Activated CD4-positive, alpha-beta T cell treated with anti-CD3 and anti-CD28 coated beads, Interleukin-2, amount 50 U/mL, for 4 hours (primary cell): ENCODE results near the gene AHRR.
"Not testable (repeated sequence)": the region's sequence is repeated elsewhere in the genome, so short reads cannot be mapped to it uniquely, and the experiment has no call there.

Source experiments
- DNase-seq, 2 experiments: peaks; one replicate each; pipeline ENCODE4 v3.0.0-alpha.2; 2020

Gene AHRR

DNA sequence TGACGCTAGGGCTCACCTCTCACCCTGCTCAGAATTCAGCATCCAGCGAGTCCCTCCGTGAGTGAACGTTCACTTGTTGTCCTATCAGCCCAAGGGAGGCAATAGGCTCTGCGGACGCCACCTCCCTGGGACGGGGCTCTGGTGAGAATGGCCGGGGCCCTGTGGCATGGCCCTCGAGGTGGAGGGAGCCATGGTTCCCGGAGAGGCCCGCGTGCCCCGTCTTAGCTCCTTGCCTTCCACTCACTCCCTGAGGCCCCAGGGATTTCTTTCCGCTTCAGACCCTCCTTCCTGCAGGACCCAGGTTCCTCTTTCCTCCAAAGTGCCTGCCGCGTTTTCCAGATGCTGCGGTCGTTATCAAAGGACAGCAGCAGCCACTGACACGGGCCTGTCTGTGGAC is 142.9 kb downstream of the AHRR start:
- no peak for DNase-seq

DNA sequence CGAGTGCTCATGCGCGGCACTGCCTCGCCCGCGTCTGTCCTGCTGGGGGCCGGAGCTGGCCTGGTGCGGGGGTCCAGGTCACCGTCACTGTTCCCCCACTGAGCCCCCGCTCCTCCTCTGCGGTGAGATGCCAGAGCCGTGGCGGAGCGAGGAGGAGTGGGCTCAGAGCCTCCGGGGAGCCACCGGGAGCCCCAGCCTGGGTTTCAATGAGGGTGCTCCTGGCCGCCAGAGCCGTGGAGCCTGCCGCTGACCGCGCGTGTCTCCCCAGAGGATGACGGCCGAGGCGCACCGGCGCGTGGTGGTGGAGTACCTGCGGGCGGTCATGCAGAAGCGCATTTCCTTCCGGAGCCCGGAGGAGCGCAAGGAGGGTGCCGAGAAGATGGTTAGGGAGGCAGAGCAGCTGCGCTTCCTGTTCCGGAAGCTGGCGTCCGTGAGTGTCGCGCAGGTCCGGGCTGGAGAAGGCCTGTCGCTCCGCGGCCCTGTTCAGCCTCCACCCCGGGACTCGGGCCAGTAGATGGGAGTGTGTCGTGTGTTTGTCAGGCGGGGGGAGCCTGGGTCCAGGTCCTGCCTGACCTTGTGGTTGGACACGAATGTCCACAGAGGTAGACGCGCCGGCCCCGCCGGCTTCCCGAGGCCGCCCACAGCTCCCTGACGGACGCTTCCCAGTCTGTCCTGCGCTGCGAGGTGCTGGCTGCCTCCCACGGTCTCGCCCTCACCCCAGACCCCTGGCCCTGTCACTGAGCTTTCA is 143.5 kb downstream of the AHRR start:
- no peak for DNase-seq

DNA sequence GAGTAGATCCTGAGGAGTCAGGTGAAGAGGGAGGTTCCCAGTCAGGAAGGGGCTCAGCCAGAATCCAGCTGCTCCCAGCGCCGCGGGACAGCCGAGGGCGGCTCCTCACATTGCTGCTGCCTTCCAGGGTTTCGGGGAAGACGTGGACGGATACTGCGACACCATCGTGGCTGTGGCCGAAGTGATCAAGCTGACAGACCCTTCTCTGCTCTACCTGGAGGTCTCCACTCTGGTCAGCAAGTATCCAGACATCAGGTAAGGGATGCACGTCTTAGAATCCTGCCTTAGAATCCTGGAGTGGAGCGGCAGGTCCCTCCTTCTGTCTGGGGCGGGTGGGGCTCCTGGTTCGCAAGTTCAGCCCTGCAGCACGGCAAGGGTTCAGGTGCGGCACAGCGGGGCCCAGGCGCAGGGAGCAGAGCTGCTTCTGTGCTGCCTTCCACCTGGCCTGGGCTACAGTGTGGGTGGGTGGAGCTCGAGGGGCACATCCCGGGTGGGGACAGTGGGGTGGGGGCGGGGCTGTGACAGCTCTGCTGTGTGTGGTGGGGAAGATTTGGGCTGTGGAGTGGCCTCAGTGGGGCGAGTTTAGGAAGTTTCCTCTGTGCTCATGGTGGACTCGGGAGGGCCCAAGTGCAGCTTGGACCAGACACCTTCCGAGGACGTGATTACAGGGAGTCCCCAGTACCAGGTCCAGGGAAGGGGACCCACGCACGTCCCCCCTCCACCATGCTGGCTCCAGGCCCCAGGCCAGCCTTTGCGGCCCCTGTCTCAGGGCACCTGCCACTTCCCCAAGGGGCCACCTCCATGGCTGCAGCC is 144.3 kb downstream of the AHRR start:
- DNase-seq: no peak

DNA sequence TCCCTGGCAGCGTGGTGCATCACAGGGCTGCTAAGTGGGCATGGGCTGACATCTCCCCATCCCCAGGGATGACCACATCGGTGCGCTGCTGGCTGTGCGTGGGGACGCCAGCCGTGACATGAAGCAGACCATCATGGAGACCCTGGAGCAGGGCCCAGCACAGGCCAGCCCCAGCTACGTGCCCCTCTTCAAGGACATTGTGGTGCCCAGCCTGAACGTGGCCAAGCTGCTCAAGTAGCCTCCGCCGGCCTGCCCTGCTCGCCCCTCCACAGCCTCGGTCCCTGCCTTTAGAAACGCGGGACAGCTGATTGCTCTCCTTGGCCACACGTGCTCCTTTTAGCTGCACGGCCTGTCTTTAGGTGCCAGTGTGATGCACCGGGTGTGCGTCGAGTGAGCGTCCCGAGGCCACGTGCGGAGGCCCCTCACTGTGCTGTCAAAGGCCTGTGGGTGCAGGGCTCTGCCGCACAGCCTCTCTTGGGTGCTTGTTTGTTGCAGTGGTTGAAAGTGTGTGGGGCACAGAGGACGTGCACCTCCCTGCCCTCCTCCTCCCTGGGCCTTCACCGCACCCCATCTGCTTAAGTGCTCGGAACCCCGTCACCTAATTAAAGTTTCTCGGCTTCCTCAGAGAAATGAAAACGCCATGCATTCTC is 145.3 kb downstream of the AHRR start:
- no peak for DNase-seq

DNA sequence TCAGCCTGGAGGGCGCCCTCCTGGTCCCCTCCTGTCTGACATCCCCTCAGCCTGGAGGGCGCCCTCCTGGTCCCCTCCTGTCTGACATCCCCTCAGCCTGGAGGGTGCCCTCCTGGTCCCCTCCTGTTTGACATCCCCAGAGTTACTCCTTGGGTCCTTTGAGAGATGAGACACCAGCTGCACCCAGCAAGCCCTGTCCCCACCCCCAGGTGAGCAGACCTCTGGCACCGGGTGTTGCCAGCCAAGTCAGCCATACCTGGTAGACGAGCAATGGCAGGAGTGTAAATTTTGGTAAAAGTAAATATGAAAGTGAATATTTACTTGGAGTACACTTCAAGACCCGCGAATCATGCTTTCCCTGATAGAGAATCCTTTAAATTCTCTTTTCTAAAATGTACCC is 146.9 kb downstream of the AHRR start:
- no peak for DNase-seq

DNA sequence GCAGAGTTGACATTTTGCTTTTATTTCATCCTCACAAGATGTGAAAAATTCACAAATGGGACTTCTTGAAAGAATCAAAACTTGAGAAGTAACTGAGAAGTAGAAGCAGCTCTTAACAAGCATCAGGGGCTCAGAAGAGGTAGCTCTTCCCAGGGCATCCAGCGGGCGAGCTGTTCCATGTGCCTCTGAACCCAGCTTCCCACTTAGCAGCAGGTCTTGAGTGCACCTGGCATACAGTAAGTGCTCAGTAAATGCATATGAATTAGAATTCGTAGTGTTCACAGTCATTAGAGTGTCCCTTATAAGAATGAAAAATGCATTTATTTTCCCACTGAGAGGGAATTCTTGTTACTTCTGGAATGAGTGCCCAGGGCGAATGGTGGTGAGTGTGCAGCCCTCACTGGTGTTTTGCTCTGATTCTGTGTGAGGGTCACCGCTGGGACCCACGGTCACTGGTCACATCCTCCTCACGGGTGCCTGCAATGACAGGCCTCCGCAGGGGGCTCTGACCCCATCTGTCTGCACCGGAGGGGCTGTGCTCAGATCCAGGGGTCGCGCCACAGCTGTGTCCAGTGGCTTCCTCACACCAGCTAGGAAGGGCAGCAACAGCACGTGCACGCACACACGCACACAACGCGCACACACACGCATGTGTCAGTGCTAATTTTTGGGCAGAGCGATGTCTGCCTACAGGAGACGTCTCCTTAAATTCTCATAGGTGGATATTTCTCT is 148.4 kb downstream of the AHRR start:
- no peak for DNase-seq

DNA sequence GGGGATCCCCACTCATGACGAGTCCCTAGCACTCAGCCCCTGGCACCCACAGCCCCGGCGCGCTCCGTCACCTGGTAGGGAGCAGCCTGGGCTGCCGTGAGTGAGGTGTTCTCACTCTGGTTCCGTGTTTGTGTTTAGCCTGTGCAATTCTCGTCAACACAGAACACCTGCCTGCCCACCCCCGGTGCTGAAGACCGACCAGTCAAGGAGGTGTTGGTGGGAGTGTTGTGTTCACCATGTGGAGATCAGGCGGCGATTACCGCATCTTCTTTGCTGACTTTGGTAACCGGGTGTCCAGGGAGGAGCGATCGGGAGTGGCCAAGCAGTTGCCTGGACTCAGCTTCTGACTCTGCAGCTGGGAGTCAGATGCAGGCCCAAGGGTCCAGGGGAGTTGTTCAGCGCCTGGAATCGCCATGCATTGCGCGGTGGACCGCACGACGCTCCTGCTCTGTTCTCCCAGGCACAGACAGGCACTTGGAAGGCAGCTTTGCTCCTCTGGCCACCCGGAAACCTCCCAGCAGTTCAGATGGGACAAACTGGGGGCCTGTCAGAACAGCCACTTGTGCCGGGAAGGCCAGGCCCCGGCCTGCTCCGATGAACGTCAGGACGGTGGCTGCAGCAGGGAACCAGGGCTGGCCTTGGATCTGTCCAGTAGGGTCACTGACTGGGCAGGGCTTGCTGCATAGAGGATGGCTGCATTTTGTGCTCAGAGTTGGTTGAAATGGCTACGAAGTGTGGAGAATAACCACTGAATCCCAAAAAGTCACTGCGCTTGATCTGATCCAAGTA is 149.6 kb downstream of the AHRR start:
- no peak for DNase-seq

DNA sequence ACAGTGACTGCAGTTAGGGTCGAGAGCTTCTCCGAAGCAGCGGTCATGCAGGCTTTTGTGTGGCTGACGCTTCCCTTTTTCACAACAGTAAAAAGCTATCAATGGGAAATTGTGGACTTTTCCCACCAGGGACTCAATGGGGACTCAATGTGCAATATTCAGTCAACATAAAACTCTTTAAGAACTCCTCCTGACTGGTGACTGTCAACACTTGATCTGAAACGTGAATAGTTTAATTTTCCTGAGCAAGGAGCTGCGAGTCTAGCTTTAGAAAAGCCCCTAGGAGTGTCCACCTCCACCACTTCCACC is 150.2 kb downstream of the AHRR start:
- DNase-seq: no peak

DNA sequence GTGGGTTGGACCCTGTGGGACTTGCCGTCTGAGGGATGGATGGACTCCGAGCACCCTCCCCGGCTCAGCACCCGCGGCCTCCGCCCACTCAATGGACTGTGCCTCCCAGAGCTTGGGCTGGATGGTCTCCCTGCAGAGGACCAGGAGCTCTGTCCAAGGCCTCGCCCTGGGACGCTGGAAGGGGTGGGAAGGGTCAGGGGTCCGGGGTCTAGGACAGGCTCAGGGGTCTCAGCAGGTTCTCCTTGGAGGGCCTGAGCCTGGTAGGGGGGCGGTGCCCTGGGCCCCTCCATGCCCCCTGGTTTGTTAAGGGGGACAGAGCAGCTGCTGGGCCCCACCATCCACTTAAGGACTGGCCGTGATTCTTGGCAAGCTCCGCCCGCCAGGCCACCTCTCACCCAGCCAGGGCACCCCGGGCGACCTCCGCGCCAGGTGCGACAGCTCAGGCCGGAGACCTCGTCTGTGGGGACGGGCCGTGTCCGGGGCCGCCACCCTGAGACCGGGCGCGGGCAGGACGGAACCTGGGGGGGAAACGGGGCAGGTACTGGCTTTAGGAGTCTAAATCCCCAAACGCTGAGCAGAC is 150.7 kb downstream of the AHRR start:
- no peak for DNase-seq

DNA sequence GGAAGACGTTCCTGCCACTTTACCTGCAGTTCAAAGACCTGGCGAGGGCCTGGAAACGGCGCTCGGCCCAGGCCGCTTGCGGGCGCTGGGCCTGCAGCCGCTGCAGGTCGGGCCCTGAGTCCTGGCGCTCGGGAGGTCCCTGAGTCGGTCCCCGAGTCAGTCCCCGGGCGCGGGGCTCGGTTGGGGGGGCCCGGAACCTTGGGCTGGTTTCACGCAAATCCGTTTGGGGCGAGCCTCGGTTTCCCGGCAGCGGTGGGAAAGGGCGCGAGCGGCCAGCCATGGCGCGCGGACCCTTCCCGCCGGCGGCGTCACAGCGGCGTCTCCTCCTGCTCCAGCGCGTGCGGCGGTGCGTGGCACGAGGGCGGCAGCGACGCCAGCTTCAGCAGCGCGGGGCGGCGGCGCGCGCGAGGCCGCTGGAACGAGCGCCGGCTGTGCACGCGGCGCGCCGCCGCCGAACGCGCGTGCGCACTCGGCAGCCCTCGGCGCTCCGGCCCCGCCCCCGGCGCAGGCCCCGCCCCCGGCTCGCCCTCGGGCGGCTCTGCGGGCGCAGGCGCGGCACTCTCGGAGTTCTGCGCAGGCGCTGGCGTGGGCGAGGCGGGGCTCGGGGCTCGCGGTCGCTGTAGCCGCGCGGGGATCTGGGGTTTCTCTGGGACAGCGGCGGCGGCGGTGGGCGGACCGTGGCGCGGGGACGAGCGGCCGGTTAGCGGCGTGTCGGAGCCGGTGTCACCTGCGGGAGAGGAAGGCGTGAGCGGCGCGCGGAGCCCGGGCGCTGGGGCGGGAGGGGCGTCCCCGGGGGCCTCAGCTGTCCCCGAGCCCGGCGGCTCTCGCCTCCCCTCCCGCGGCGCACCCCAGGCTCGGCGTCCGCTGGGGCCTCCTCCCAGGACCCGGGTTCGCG is 151.4 kb downstream of the AHRR start:
- peak; percentile 84 to 86 for DNase-seq

DNA sequence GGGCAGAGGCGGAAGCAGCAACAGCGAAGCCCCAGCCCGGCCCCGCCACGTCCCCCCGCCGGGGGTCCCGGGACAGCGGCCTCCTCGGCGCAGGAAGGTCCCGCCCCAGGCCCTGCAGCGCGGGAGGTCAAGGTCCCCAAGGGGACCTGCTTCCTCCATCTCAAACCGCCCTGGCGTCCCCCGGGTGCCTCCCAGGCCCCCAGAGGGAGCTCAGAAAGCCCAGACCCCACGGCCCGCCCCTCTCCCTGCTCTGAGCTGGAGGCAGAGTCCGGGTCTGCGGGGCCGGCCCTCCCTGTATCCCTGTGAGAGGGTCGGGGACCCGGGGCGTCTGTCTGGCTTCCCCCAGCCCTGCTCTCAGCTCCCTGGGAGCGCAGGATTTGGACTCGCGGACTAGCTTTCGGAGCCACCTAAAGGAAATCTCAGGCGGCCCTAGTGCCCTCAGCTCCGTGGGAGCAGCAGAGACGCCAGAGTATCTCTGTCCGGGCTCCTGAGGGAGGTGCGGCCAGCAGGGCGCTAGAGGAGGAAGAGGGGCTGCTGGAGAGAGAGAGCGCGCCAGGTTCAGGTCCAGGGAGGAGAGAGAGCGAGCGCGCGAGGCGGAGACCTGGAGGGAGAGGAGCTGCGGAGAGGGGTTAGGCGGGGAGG is 152.2 kb downstream of the AHRR start:
- no peak for DNase-seq

DNA sequence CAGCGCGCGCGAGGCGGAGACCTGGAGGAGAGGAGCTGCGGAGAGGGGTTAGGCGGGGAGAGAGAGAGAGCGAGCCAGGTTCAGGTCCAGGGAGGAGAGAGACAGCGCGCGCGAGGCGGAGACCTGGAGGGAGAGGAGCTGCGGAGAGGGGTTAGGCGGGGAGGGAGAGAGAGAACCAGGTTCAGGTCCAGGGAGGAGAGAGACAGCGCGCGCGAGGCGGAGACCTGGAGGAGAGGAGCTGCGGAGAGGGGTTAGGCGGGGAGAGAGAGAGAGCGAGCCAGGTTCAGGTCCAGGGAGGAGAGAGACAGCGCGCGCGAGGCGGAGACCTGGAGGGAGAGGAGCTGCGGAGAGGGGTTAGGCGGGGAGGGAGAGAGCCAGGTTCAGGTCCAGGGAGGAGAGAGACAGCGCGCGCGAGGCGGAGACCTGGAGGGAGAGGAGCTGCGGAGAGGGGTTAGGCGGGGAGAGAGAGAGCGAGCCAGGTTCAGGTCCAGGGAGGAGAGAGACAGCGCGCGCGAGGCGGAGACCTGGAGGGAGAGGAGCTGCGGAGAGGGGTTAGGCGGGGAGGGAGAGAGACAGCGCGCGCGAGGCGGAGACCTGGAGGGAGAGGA is 152.8 kb downstream of the AHRR start:
- DNase-seq: not testable (repeated sequence)

DNA sequence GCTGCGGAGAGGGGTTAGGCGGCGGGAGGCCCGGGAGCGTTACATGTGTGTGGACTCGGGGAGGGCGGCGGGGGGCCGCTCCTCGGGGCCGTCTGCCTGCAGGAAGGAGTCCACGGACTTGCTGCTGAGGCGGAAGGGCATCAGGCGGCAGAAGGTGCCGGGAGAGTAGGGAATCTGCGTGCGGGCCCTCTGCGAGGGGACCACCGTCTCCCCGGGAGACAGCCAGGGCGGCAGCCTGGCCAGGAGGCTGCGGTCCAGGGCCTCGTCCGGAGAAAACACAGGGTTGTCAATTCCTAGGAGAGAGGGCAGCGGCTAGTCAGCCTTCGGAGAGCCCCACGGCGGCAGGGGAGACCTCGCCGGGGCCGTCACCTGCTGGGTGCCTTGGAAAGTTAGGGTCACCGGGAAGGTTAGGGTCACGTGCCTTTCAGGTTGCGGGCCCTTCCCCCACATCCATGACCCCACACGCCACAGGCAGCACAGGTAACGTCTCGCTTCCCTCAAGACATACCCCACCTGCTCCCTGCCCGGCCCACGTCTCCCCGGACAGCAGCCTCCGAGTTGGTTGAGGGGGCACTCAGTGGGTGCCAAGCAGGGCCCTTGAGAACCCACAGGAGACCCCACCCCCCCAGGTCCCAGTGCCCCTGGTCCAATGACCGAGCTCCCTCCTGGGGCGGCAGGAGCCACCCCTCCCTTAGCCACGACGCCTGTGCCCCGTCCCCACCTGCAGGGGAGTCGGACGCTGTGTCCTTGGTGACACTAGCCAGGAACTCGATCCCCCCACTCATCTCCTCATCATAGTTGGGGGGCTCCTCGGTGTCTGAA is 153.5 kb downstream of the AHRR start:
- no peak for DNase-seq

DNA sequence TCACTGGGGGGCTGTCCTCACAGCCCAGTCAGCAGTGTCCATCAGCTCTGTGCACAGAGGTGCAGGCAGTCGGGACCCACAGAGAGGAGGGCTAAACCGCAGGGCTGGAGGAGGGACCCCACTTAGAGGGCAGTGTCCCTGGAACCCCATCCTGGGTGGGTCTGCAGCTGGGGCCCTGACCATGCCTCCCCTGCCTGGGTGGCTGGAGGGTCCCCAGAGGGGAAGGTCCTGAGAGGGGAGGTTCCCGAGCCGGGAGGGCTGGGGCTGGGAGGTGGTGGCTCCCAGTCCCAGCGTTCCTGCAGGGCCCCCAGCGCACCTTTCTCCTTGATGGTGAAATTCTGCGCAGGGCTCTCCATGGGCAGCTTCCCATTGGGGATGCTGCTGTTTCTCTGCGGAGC is 154.2 kb downstream of the AHRR start:
- no peak for DNase-seq

DNA sequence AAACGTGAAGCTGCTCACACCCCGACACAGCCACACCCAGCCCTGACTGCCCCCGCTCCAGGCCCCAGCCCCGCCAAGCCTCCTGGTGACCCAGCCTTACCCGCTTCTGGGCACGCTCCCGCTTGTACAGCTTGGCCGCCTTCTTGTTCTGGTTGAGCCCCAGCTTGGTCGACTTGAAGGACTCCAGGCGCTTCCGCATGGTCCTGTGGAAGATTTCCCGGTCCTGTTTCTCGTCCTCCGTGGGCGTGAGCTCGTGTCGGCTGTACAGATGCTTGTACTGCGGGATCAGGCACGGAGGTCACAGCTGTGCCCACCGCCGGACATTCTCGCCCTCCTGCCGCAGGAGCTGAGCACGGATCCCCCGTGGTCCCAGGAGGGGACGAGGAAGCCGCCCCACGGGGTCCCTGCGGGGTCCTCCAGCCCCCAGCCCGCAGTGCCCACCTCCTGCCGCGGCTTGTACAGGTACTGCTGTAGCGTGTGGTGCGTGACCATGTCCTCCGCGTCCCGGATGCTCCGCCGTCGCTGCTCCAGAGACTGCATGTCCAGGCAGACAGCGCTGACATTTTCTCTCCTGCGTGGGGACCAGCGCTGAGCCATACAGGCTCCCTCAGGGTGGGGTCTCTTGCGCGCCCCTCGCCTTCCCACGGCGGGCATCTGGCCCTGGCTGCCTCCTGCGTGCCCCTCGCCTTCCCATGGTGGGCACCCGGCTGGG is 154.7 kb downstream of the AHRR start:
- DNase-seq: no peak

DNA sequence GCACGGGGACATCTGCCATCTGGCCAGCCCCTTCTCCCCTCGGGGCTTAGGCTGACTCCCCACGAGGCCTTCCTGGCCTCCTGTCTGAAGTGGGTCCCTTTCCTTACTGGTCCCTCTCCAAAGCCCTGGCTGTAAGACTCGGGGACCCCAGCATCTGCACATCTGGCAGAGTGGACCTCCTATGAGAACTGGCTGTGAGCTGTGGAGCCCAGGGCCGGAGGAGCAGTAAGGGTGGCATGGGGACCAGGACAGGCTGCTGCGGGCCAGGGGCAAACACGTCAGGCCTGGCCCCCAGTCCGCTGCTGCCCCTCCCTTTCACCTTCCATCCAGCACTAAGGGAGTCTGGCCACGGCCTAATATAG is 155.3 kb downstream of the AHRR start:
- DNase-seq: no peak

DNA sequence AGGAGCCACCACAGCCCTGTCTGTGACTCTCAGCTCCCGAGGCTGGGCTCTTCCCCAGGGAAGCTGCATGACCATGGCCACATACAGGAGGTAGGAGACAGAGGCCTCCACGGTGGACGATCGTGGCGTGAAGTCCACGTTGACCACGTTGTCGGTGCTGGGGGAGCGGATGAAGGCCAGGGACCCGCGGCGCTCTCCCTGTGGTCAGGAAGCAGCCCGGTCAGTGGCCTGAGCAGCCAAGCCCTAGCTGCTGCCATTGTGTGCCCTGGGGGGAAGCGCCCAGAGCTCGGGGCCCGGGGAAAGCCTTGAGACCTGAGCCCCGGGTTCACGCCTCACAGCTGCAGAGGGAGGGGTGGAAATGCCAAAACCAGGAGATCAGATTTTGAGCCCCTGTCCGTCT is 155.7 kb downstream of the AHRR start:
- DNase-seq: no peak

DNA sequence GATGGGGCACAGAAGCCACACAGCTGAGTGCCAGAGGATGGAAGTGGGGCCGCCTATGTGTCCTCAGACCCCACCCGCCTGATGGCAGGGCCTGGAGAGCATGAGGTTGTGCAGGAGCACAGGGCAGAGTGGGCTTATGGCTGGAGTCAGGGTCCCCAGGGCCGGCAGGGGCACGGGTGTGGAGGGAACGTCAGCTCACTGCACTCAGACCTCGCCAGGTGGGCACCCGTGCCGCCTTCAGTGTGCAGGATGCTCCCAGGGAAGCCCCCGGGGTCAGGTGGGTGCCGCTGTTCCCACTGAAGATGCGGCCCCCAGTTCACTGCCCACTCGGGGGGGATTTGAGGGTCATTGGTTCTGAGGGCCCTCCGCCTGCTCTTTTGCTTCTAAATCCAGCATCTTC is 156.4 kb downstream of the AHRR start:
- DNase-seq: no peak
